ENCODE measurements around the gene CNBD2.

Gene CNBD2

DNA sequence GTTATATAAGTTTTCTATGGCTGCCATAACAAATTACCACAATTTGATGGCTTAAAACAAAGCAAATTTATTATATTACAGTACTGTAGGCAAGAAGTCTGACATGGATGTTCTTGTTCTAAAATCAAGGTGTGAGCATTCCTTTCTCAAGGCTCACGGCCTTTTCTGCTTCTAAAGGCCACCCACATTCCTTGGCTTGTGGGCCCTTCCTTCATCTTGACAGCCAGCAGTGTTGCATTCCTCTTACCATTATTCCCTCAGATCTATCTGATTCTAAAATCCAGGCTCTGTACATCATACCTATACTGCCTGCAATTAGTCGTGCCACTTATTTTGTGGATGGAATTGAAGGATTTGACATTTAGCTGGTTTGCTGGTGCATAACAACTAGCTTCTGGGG lies 3.6 kb downstream of the CNBD2 start:
- no peaks in the 10 kb centered on the region for H3K36me3 ChIP-seq (ENCODE audit: control insufficient read depth in 1 of 2, insufficient read depth in 2 of 2, low read length in 2 of 2)

DNA sequence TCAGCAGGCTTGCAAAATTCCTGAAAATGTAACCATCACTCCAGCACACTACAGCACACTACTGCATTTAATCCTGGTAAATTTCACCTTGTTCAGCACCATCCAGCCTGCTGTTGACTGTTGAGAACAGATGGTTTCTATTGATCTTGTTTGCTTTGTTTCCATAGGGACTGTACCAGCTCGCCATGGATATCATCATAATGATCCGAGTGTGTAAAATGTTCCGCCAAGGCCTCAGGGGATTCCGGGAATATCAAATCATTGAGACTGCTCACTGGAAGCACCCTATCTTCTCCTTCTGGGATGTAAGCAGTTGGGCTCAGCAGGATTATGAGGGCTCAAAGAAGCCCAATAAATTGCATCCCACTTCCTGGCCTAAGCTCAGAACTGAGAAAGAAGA lies 4.1 kb downstream of the CNBD2 start:
- Histone ChIP-seq H3K36me3 (ENCODE audit: control insufficient read depth in 1 of 2, insufficient read depth in 2 of 2, low read length in 2 of 2) (no peaks in the 10 kb centered on the region), H3K4me3 (ENCODE audit: low read depth in 1 of 2, low read length in 2 of 2) (no peak overlapping the region), H3K9me3 (ENCODE audit: control insufficient read depth in 1 of 2, low read length in 2 of 2) (no peaks in the 10 kb centered on the region), H3K27me3 (ENCODE audit: control insufficient read depth in 1 of 2, insufficient read depth in 2 of 2, low read length in 2 of 2) (no peaks in the 10 kb centered on the region), H3K27ac (ENCODE audit: low read depth, low read length) (no peak overlapping the region), H3K4me1 (ENCODE audit: control insufficient read depth in 1 of 2, insufficient read depth in 2 of 2, low read length in 2 of 2) (no peaks in the 10 kb centered on the region), H3K9ac (ENCODE audit: low read depth in 1 of 2, low read length in 2 of 2) (no peak overlapping the region)

More for the DNA sequence above, 3.6 kb downstream of the CNBD2 start:
- H3K27me3 ChIP-seq (ENCODE audit: control insufficient read depth in 1 of 2, insufficient read depth in 2 of 2, low read length in 2 of 2): no peaks in the 10 kb centered on the region
- no peak overlapping the region for H3K27ac ChIP-seq (ENCODE audit: low read depth, low read length)
- H3K4me3 ChIP-seq (ENCODE audit: low read depth in 1 of 2, low read length in 2 of 2): no peak overlapping the region
- no peaks in the 10 kb centered on the region for H3K4me1 ChIP-seq (ENCODE audit: control insufficient read depth in 1 of 2, insufficient read depth in 2 of 2, low read length in 2 of 2)
- no peaks in the 10 kb centered on the region for H3K9me3 ChIP-seq (ENCODE audit: control insufficient read depth in 1 of 2, low read length in 2 of 2)
- no peak overlapping the region for H3K9ac ChIP-seq (ENCODE audit: low read depth in 1 of 2, low read length in 2 of 2)

DNA sequence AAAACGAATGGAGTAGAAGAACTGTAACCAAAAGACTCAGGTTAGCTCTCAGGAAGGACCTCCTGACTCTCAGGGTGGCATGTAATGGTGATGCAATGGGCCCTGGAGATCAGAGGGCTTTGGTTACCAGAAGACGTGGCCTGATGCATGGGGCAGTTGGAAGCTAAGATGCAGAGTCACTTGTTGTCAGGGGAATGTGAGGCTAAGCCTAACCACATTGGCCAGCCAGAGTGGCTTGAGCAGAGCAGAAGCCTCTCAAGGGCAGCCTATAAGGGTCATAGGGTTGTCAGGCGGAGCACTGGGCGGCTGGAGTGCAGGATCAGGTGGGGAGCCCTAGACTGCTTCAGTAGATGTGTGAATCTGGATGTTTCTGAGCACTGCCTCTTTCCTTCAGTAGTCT lies 5.9 kb downstream of the CNBD2 start:
- Histone ChIP-seq H3K4me3 (ENCODE audit: low read depth in 1 of 2, low read length in 2 of 2) (no peak overlapping the region), H3K9me3 (ENCODE audit: control insufficient read depth in 1 of 2, low read length in 2 of 2) (no peaks in the 10 kb centered on the region), H3K9ac (ENCODE audit: low read depth in 1 of 2, low read length in 2 of 2) (no peak overlapping the region), H3K4me1 (ENCODE audit: control insufficient read depth in 1 of 2, insufficient read depth in 2 of 2, low read length in 2 of 2) (no peaks in the 10 kb centered on the region), H3K27ac (ENCODE audit: low read depth, low read length) (no peak overlapping the region), H3K36me3 (ENCODE audit: control insufficient read depth in 1 of 2, insufficient read depth in 2 of 2, low read length in 2 of 2) (no peaks in the 10 kb centered on the region), H3K27me3 (ENCODE audit: control insufficient read depth in 1 of 2, insufficient read depth in 2 of 2, low read length in 2 of 2) (no peaks in the 10 kb centered on the region)

DNA sequence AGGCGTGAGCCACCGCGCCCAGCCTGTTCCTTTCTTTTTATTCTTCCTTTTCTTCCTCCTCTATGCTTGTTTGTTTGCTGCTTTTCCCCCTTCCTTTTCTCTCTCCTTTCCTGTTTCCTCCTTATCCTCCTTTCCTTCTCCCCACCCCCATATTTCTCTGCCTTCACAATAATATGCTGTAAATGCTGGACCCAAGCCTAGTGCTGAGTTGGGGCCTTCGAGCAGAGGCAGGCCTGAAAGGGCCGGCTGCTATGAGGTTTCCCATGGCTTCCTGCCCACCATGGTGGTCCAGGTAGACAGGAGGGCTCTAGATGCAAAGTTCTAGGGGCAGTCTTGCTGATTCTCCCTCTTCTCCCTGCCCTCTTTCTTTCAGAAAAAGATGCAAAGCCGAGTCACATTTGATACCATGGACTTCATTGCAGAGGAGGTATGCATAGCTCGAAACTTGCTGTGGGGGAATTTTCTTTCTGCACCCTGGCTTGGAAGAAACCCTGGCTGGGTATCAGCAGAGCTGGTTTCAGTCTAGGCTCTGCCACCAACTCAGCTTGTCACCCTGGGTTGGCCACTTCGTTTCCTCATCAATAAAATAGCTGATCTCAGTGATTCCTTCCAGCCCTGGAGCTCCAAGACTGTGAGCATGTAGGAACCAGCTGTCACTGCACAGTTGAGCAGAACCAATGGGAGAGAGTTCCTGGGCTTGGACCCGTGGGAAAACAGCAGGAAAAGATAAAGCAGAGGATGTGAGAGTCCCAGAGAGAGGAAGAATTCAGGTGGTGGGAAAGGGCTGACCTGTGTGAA lies 7.4 kb downstream of the CNBD2 start:
- no peaks in the 10 kb centered on the region for H3K4me1 ChIP-seq (ENCODE audit: control insufficient read depth in 1 of 2, insufficient read depth in 2 of 2, low read length in 2 of 2)
- no peaks in the 10 kb centered on the region for H3K9me3 ChIP-seq (ENCODE audit: control insufficient read depth in 1 of 2, low read length in 2 of 2)
- H3K27me3 ChIP-seq (ENCODE audit: control insufficient read depth in 1 of 2, insufficient read depth in 2 of 2, low read length in 2 of 2): no peaks in the 10 kb centered on the region
- no peak overlapping the region for H3K9ac ChIP-seq (ENCODE audit: low read depth in 1 of 2, low read length in 2 of 2)
- H3K4me3 ChIP-seq (ENCODE audit: low read depth in 1 of 2, low read length in 2 of 2): no peak overlapping the region
- H3K36me3 ChIP-seq (ENCODE audit: control insufficient read depth in 1 of 2, insufficient read depth in 2 of 2, low read length in 2 of 2): no peaks in the 10 kb centered on the region
- H3K27ac ChIP-seq (ENCODE audit: low read depth, low read length): no peak overlapping the region

DNA sequence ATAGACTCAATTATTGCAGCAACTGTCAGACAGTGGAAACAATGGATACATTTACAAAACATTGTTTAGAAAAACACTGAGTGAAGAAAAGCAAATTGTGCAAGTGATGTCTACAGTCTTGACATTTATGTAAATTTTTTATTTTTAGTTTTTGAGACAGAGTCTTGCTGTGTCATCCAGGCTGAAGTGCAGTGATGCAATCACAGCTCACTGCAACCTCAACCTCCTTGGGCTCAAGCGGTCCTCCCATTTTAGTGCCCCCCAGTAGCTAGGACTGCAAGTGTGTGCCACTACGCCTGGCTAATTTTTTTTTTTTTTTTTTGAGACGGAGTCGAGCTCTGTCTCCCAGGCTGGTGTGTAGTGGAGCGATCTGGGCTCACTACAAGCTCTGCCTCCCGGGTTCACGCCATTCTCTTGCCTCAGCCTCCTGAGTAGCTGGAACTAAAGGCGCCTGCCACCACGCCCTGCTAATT lies 9.7 kb downstream of the CNBD2 start:
- H3K4me1 ChIP-seq (ENCODE audit: control insufficient read depth in 1 of 2, insufficient read depth in 2 of 2, low read length in 2 of 2): no peaks in the 10 kb centered on the region
- no peaks in the 10 kb centered on the region for H3K36me3 ChIP-seq (ENCODE audit: control insufficient read depth in 1 of 2, insufficient read depth in 2 of 2, low read length in 2 of 2)
- H3K9ac ChIP-seq (ENCODE audit: low read depth in 1 of 2, low read length in 2 of 2): no peak overlapping the region
- no peaks in the 10 kb centered on the region for H3K9me3 ChIP-seq (ENCODE audit: control insufficient read depth in 1 of 2, low read length in 2 of 2)
- no peak overlapping the region for H3K27ac ChIP-seq (ENCODE audit: low read depth, low read length)
- H3K4me3 ChIP-seq (ENCODE audit: low read depth in 1 of 2, low read length in 2 of 2): no peak overlapping the region
- H3K27me3 ChIP-seq (ENCODE audit: control insufficient read depth in 1 of 2, insufficient read depth in 2 of 2, low read length in 2 of 2): no peaks in the 10 kb centered on the region

DNA sequence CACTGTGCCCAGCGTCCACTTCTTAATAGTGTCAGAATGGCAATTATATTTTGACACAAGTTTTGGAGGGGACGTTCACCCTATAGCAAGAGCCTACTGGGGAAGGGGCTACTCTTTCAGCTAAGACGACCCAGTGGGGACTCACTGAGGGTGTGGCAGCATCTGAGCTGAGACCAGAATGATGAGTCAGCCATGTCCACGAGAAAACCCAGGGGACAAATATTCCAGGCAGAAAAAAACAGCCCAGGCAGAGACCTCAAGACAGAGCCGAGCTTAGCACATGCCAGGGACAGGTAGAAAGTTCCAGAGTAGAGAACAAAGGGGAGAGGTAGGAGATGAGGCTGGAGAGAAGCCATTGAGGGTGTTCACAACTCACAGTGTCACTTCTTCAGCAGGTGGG lies 11.2 kb downstream of the CNBD2 start:
- Histone ChIP-seq H3K4me1 (ENCODE audit: control insufficient read depth in 1 of 2, insufficient read depth in 2 of 2, low read length in 2 of 2) (no peaks in the 10 kb centered on the region), H3K27me3 (ENCODE audit: control insufficient read depth in 1 of 2, insufficient read depth in 2 of 2, low read length in 2 of 2) (no peaks in the 10 kb centered on the region), H3K9ac (ENCODE audit: low read depth in 1 of 2, low read length in 2 of 2) (no peak overlapping the region), H3K4me3 (ENCODE audit: low read depth in 1 of 2, low read length in 2 of 2) (no peak overlapping the region), H3K27ac (ENCODE audit: low read depth, low read length) (no peak overlapping the region), H3K36me3 (ENCODE audit: control insufficient read depth in 1 of 2, insufficient read depth in 2 of 2, low read length in 2 of 2) (no peaks in the 10 kb centered on the region), H3K9me3 (ENCODE audit: control insufficient read depth in 1 of 2, low read length in 2 of 2) (no peaks in the 10 kb centered on the region)

DNA sequence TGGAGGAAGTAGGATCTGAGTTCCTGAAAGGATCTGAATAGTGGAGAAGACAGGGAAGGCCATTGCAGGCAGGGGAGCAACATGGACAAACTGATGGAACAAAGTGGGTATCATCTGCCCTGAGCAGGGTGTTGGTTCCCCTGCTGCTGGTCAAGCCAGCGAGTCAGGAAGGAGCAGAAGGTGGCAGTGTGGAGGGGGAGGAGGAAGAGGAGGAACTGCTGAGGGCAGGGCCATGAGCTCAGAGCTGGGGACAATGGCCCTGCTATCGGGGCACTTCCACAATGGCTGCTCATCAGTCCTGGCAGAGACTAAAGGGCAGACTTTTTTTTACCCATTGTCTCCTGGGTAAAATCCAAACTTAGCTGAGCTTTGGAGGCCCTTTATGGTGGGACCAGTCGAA lies 13.6 kb downstream of the CNBD2 start:
- no peaks in the 10 kb centered on the region for H3K4me1 ChIP-seq (ENCODE audit: control insufficient read depth in 1 of 2, insufficient read depth in 2 of 2, low read length in 2 of 2)
- no peak overlapping the region for H3K4me3 ChIP-seq (ENCODE audit: low read depth in 1 of 2, low read length in 2 of 2)

DNA sequence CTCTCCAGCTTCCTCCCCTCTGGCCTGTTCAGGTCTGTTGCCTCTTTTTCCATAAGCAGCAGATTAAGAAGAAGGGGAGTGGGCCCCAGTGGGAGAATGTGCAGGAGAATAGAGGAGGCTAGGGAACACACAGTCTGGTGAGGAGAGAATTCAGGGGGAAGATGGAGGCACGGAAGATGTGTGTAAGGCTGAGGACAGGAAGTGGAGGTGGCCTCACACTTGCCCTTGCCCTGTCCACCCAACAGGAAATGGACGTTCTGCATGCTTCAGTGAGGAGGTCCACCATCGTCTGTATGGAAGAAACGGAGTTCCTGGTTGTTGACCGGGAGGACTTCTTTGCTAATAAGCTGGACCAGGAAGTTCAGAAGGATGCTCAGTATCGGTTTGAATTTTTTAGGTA lies 16.0 kb downstream of the CNBD2 start:
- no peaks in the 10 kb centered on the region for H3K9me3 ChIP-seq (ENCODE audit: control insufficient read depth in 1 of 2, low read length in 2 of 2)
- H3K9ac ChIP-seq (ENCODE audit: low read depth in 1 of 2, low read length in 2 of 2): no peak overlapping the region
- no peaks in the 10 kb centered on the region for H3K27me3 ChIP-seq (ENCODE audit: control insufficient read depth in 1 of 2, insufficient read depth in 2 of 2, low read length in 2 of 2)
- no peak overlapping the region for H3K4me3 ChIP-seq (ENCODE audit: low read depth in 1 of 2, low read length in 2 of 2)
- no peaks in the 10 kb centered on the region for H3K36me3 ChIP-seq (ENCODE audit: control insufficient read depth in 1 of 2, insufficient read depth in 2 of 2, low read length in 2 of 2)
- no peak overlapping the region for H3K27ac ChIP-seq (ENCODE audit: low read depth, low read length)
- H3K4me1 ChIP-seq (ENCODE audit: control insufficient read depth in 1 of 2, insufficient read depth in 2 of 2, low read length in 2 of 2): no peaks in the 10 kb centered on the region

More for the DNA sequence above, 13.6 kb downstream of the CNBD2 start:
- Histone ChIP-seq H3K27me3 (ENCODE audit: control insufficient read depth in 1 of 2, insufficient read depth in 2 of 2, low read length in 2 of 2) (no peaks in the 10 kb centered on the region), H3K9me3 (ENCODE audit: control insufficient read depth in 1 of 2, low read length in 2 of 2) (no peaks in the 10 kb centered on the region), H3K27ac (ENCODE audit: low read depth, low read length) (no peak overlapping the region), H3K9ac (ENCODE audit: low read depth in 1 of 2, low read length in 2 of 2) (no peak overlapping the region), H3K36me3 (ENCODE audit: control insufficient read depth in 1 of 2, insufficient read depth in 2 of 2, low read length in 2 of 2) (no peaks in the 10 kb centered on the region)

DNA sequence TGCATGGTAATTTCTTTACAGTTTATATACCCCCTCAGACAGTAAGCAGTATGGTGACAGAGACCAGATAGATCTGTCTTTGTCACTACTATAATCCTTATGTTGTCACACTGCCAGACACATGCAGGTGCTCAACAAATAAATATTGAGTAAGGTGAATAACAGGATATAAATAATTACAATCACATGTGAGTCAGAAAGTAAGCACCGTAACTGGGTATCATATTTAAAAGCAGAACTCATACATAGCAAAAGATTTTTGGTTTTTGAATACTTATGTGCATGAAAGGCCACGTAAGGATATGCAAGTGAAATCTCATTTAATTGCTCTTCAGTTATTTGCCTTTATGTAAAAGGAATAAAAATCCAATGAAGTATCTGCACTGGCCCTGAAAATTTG lies 17.4 kb downstream of the CNBD2 start:
- Histone ChIP-seq H3K4me1 (ENCODE audit: control insufficient read depth in 1 of 2, insufficient read depth in 2 of 2, low read length in 2 of 2) (no peaks in the 10 kb centered on the region), H3K27ac (ENCODE audit: low read depth, low read length) (no peak overlapping the region), H3K36me3 (ENCODE audit: control insufficient read depth in 1 of 2, insufficient read depth in 2 of 2, low read length in 2 of 2) (no peaks in the 10 kb centered on the region), H3K27me3 (ENCODE audit: control insufficient read depth in 1 of 2, insufficient read depth in 2 of 2, low read length in 2 of 2) (no peaks in the 10 kb centered on the region), H3K9me3 (ENCODE audit: control insufficient read depth in 1 of 2, low read length in 2 of 2) (no peaks in the 10 kb centered on the region), H3K9ac (ENCODE audit: low read depth in 1 of 2, low read length in 2 of 2) (no peak overlapping the region), H3K4me3 (ENCODE audit: low read depth in 1 of 2, low read length in 2 of 2) (no peak overlapping the region)

DNA sequence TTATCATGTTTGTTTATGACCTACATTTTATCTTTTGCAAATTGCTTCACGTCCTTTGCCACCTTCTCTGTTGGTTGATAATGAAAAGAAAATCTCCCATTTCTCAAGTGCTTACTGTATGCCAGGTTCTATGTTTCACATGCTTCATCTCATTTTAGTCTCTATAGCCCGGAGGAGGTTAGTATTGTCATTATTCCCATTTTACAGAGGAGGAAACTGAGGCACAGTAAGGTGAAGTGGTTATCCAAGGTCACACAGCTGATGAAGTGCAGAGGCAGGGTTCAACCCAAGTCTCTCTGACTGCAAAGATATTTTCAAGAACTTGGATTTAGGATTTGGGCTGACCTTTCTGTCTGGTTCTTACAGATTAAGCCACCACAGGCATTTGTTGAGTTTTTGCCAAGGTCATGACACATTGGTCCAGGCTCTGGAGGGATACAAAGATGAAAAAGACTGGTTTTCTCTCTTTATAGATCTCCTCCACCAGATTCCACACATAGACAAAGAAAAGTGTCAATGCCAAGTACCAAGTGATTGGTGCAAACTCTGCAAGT lies 20.6 kb downstream of the CNBD2 start:
- Histone ChIP-seq H3K9ac (ENCODE audit: low read depth in 1 of 2, low read length in 2 of 2) (no peak overlapping the region), H3K4me1 (ENCODE audit: control insufficient read depth in 1 of 2, insufficient read depth in 2 of 2, low read length in 2 of 2) (no peaks in the 10 kb centered on the region), H3K9me3 (ENCODE audit: control insufficient read depth in 1 of 2, low read length in 2 of 2) (no peaks in the 10 kb centered on the region), H3K27ac (ENCODE audit: low read depth, low read length) (no peak overlapping the region), H3K4me3 (ENCODE audit: low read depth in 1 of 2, low read length in 2 of 2) (no peak overlapping the region), H3K27me3 (ENCODE audit: control insufficient read depth in 1 of 2, insufficient read depth in 2 of 2, low read length in 2 of 2) (no peaks in the 10 kb centered on the region), H3K36me3 (ENCODE audit: control insufficient read depth in 1 of 2, insufficient read depth in 2 of 2, low read length in 2 of 2) (no peaks in the 10 kb centered on the region)
